Heart right ventricle (tissue), 16 donors: ENCODE measurements around the gene ZNF410. TPM values are rescaled to one million over a fixed set of nuclear protein-coding genes. Genes with fewer than 3 reads are reported as not detected.

Source experiments
- ATAC-seq, 8 donors: fragments of 200-7000 bp; cut with Tn5 transposase; one replicate each; pipeline ENCODE4 v1.9.1; 2020; ENCODE audit warnings: mild to moderate bottlenecking in 8 of 8, moderate library complexity in 8 of 8, moderate number of reproducible peaks in 1 of 8
- DNase-seq, 2 donors: peaks; one replicate each; pipeline ENCODE4 v3.0.0-alpha.2; 2020
- H3K27ac ChIP-seq, 10 donors: fragments of 200-600 bp; sonication (generic) in 2 of 10; one replicate each; pipeline versions ENCODE4 v1.5.0 to v1.8.0; 2020 to 2022; ENCODE audit warnings: mild to moderate bottlenecking in 3 of 10
- H3K27me3 ChIP-seq, 7 donors: fragments of 200-600 bp; one replicate each; pipeline ENCODE4 v1.8.0; 2021 to 2022; ENCODE audit warnings: mild to moderate bottlenecking in 2 of 7
- H3K36me3 ChIP-seq, 9 donors: fragments of 200-600 bp; sonication (generic) in 1 of 9; one replicate each; pipeline versions ENCODE4 v1.5.0 to v1.8.0; 2020 to 2022; ENCODE audit warnings: mild to moderate bottlenecking in 2 of 9
- H3K4me1 ChIP-seq, 9 donors: fragments of 200-600 bp; sonication (generic) in 1 of 9; one replicate each; pipeline versions ENCODE4 v1.5.0 to v1.8.0; 2020 to 2022; ENCODE audit warnings: mild to moderate bottlenecking in 4 of 9
- H3K4me3 ChIP-seq, 10 donors: fragments of 200-600 bp; sonication (generic) in 2 of 10; one replicate each; pipeline versions ENCODE4 v1.5.0 to v1.8.0; 2020 to 2022; ENCODE audit warnings: mild to moderate bottlenecking in 7 of 10, moderate library complexity in 2 of 10
- H3K9me3 ChIP-seq, 11 donors: fragments of 200-600 bp in 10 of 11; sonication (generic) in 2 of 11; one replicate each; pipeline versions ENCODE4 v1.5.0 to v1.8.0; 2013 to 2022; ENCODE audit warnings: mild to moderate bottlenecking in 2 of 11, control low read depth in 1 of 11, moderate library complexity in 1 of 11
- CTCF ChIP-seq, 9 donors: fragments of 200-600 bp; sonication (generic) in 2 of 9; IDR thresholded peaks; one replicate each; pipeline versions ENCODE4 v1.5.0 to v1.8.0; 2021 to 2022; ENCODE audit warnings: antibody characterized with exemption in 9 of 9, mild to moderate bottlenecking in 5 of 9, moderate library complexity in 1 of 9
- WGBS, 2 donors: extraction: QIAGEN DNeasy Blood & Tissue Kit; methylation state at CpG; one replicate each; pipeline ENCODE4 v1.1.7; 2013; ENCODE audit warnings: inconsistent platforms in 1 of 2; 5-methylcytosine and 5-hydroxymethylcytosine counted together
- intact Hi-C, 10 donors: fragments of 100-400 bp; cut with DNase I; formaldehyde crosslinking; loops; one replicate each; pipeline versions ENCODE4 v1.11.1 to v1.14.2; 2022
- polyA plus RNA-seq, 2 donors: library from polyadenylated mRNA; stranded (reverse); fragments of 200-250 nt; gene quantifications; one replicate each; pipeline ENCODE4 v1.2.3, GENCODE V29; 2013
- total RNA-seq, 10 donors: library from RNA; stranded (reverse); fragmentation: NEBNext Ultra II Directional in 3 of 10; extraction: Animal tissue kit (Norgen Biotek cat#: 25700) in 3 of 10; gene quantifications; one replicate each; pipeline versions ENCODE4 v1.2.1 to v1.2.4, GENCODE V29; 2021 to 2023
- donor health status: Arrhythmogenic right ventricular cardiomyopathy.
- donor health status: ischemic (EF 13 %, LVEDD 7.1; RV severe dilation, severe dysfunction).
- donor health status: healthy with polysubstance abuse.
- donor health status: DM: no; HTN: yes; CAD: no.
- donor health status: DM: no; HTN: no; CAD: no.
- donor health status: ischemic (EF 25% LVEDD 6.9; RV normal size, moderate dysfunction).
- donor health status: ischemic (EF 25% LVEDD 5.7; RV mildly dilated, moderate dysfunction).
- donor health status: healthy.
- donor health status: DM: yes; HTN: yes; CAD: no.
- donor health status: Ischemic cardiomyopathy.
- donor health status: ischemic (EF 35%, LVEDD 5.7; RV mildly dilated, moderate dysfunction).
- donor health status: nonischemic (EF 11% LVEDD 7.7; RV severe dilation, severe dysfunction).
- donor health status: DM: yes; HTN: yes; CAD: no.
- donor health status: PGD.
- donor health status: ischemic (EF 29% LVEDD 5.4; RV normal size, mild dysfunction).
- donor health status: nonischemic (EF 23%, LVEDD 6.1; RV moderate dilation, normal function).

ZNF410 gene
- total and polyA plus RNA-seq, 12 donors, result 15.3 to 24.6 (median 19.1) TPM

- no peaks in the 10 kb centered on the region for H3K9me3 ChIP-seq
- DNase-seq (no peak), ATAC-seq (no peak)
- H3K4me1 ChIP-seq, result no peaks in the 10 kb centered on the region
- intact Hi-C loops, result no loop called here
- no peak overlapping the region for H3K4me3 ChIP-seq
- H3K36me3 ChIP-seq, result peaks cover 0 to 82% (median 8%) of the 10 kb centered on the region in 9 donors
- H3K27ac ChIP-seq, result no peak overlapping the region
- H3K27me3 ChIP-seq, result no peaks in the 10 kb centered on the region
- 88 to 94% methylated on average over 6 of the region's 6 CpGs for WGBS, 2 donors
- TF ChIP-seq CTCF (IDR thresholded peaks at IDR 0.05), result no peak
Measured at GRCh38 chr14:73878436-73878835, 8.2 kb upstream of the ZNF410 start.

- no peaks in the 10 kb centered on the region for H3K9me3 ChIP-seq
- ATAC-seq (no peak), DNase-seq (no peak)
- intact Hi-C loops, result no loop called here
- no peaks in the 10 kb centered on the region for H3K4me1 ChIP-seq
- no peak overlapping the region for H3K4me3 ChIP-seq
- peaks cover 0 to 79% (median 11%) of the 10 kb centered on the region in 9 donors for H3K36me3 ChIP-seq
- 84% methylated on average over 1 of the region's 1 CpG for WGBS, 2 donors
- no peak for TF ChIP-seq CTCF (IDR thresholded peaks at IDR 0.05)
- no peaks in the 10 kb centered on the region for H3K27me3 ChIP-seq
- H3K27ac ChIP-seq, result no peak overlapping the region
Measured at GRCh38 chr14:73879027-73879426, 7.6 kb upstream of the ZNF410 start.

- Histone ChIP-seq H3K27ac (peak overlapping the region in 2 of 10 donors; percentile 94 to 98), H3K27me3 (no peaks in the 10 kb centered on the region), H3K4me3 (peak overlapping the region in 1 of 10 donors; percentile 84), H3K9me3 (no peaks in the 10 kb centered on the region), H3K4me1 (peaks cover 0 to 39% (median 24%) of the 10 kb centered on the region in 9 donors), H3K36me3 (peaks cover 0 to 35% (median 5%) of the 10 kb centered on the region in 9 donors)
- WGBS, 2 donors, result 89 to 93% methylated on average over 8 of the region's 8 CpGs
- TF ChIP-seq CTCF (IDR thresholded peaks at IDR 0.05), result no peak
- DNase-seq (no peak), ATAC-seq (no peak)
- intact Hi-C loops, result loop anchor here in 2 of 10 donors (5.0 kb wide), 1 partner anchor 32 kb away; the partner anchor contains the start of gene PTGR2 (in 2 of the 2)
Measured at GRCh38 chr14:73884438-73885190, 2.0 kb upstream of the ZNF410 start.

- Histone ChIP-seq H3K4me1 (peaks cover 0 to 39% (median 24%) of the 10 kb centered on the region in 9 donors), H3K36me3 (peaks cover 0 to 21% (median 3%) of the 10 kb centered on the region in 9 donors), H3K9me3 (no peaks in the 10 kb centered on the region), H3K27ac (peak overlapping the region; percentile 76 to 98 (median 93)), H3K27me3 (no peaks in the 10 kb centered on the region), H3K4me3 (peak overlapping the region; percentile 74 to 95 (median 85))
- intact Hi-C loops, result loop anchor here in 2 of 10 donors (5.0 kb wide), 1 partner anchor 35 kb away; the partner anchor contains the start of gene PTGR2 (in 2 of the 2)
- ATAC-seq (no peak), DNase-seq (no peak)
- WGBS, 2 donors, result 1% methylated on average over 7 of the region's 7 CpGs
- no peak for TF ChIP-seq CTCF (IDR thresholded peaks at IDR 0.05)
Measured at GRCh38 chr14:73887318-73887616, 608 bp downstream of the ZNF410 start.
